Lower leg skin (tissue), 3 donors: ENCODE measurements around the gene CSPG5.

Experiments
- POLR2A ChIP-seq, 2 donors: fragments of 450-650 bp; IDR thresholded peaks; one replicate each; pipeline ENCODE4 v1.6.1; 2016 to 2017; ENCODE audit warnings: antibody characterized with exemption in 2 of 2, mild to moderate bottlenecking in 1 of 2, moderate library complexity in 1 of 2
- TF ChIP-seq, protein P1 (sequence below), 3 donors: fragments of 450-650 bp; IDR thresholded peaks; one replicate each; pipeline ENCODE4 v1.5.1; 2016; ENCODE audit warnings: antibody characterized with exemption in 3 of 3, mild to moderate bottlenecking in 3 of 3, moderate library complexity in 2 of 3

DNA sequence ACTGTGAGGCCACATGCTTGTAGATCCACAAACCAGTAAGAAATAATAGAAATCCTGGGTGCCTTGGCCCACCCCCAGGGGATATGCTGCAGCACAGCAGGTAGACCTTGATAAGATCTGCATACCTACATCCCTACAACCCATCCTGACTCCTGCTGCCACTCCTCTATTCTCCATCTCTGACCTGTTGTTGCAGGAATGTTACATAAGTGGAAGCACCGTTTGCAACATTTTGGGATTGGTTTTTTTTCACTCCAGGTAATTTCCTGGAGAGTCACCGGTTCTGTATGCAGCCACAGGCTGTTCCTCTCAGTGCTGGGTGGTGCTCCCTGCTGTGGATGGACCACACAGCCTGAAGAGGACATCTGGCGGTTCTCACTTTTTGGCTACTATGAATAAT, 16.1 kb upstream of the CSPG5 start:
- TF ChIP-seq, protein P1, sequence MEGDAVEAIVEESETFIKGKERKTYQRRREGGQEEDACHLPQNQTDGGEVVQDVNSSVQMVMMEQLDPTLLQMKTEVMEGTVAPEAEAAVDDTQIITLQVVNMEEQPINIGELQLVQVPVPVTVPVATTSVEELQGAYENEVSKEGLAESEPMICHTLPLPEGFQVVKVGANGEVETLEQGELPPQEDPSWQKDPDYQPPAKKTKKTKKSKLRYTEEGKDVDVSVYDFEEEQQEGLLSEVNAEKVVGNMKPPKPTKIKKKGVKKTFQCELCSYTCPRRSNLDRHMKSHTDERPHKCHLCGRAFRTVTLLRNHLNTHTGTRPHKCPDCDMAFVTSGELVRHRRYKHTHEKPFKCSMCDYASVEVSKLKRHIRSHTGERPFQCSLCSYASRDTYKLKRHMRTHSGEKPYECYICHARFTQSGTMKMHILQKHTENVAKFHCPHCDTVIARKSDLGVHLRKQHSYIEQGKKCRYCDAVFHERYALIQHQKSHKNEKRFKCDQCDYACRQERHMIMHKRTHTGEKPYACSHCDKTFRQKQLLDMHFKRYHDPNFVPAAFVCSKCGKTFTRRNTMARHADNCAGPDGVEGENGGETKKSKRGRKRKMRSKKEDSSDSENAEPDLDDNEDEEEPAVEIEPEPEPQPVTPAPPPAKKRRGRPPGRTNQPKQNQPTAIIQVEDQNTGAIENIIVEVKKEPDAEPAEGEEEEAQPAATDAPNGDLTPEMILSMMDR (IDR thresholded peaks at IDR 0.05), result no peak
- no peak for TF ChIP-seq POLR2A (IDR thresholded peaks at IDR 0.05)
